GM23248 (cell line): Measurements from ENCODE around the gene IL36RN. TPM values are rescaled to one million over a fixed set of nuclear protein-coding genes. Genes with fewer than 3 reads are reported as not detected.

ENCODE experiments used
- DNase-seq: peaks from one replicate; pipeline ENCODE4 v3.0.0-alpha.2; 2015
- H2AFZ ChIP-seq: fragments of 200-600 bp; sonication (generic); 2 replicates; pipeline ENCODE4 v1.6.1; 2016; ENCODE audit warnings: antibody characterized with exemption
- H3F3A ChIP-seq: fragments of 200-600 bp; sonication (generic); 2 replicates; pipeline ENCODE4 v1.6.1; 2016; ENCODE audit warnings: mild to moderate bottlenecking, antibody characterized with exemption, mixed run types; ENCODE audit not compliant: insufficient read depth
- H3K27ac ChIP-seq: fragments of 200-600 bp; sonication (generic); 2 replicates; pipeline ENCODE4 v1.5.1; 2016; ENCODE audit warnings: mild to moderate bottlenecking
- H3K27me3 ChIP-seq: fragments of 200-600 bp; sonication (generic); replicated peaks from 2 replicates; pipeline ENCODE4 v1.6.1; 2016; ENCODE audit warnings: mild to moderate bottlenecking; ENCODE audit not compliant: insufficient read depth
- H3K36me3 ChIP-seq: fragments of 200-600 bp; sonication (generic); 2 replicates; pipeline ENCODE4 v1.6.1; 2016; ENCODE audit warnings: low read depth, mild to moderate bottlenecking
- H3K4me1 ChIP-seq: fragments of 200-600 bp; sonication (generic); 2 replicates; pipeline ENCODE4 v1.6.1; 2016; ENCODE audit warnings: mild to moderate bottlenecking; ENCODE audit not compliant: insufficient read depth
- H3K4me2 ChIP-seq: fragments of 200-600 bp; sonication (generic); one replicate; pipeline ENCODE4 v1.6.1; 2016; ENCODE audit warnings: mild to moderate bottlenecking; ENCODE audit not compliant: unreplicated experiment
- H3K4me3 ChIP-seq: fragments of 200-600 bp; sonication (generic); 2 replicates; pipeline ENCODE4 v1.5.1; 2016; ENCODE audit warnings: mild to moderate bottlenecking
- H3K79me2 ChIP-seq: fragments of 200-600 bp; sonication (generic); 2 replicates; pipeline ENCODE4 v1.6.1; 2016; ENCODE audit warnings: mild to moderate bottlenecking; ENCODE audit not compliant: insufficient read depth
- H3K9ac ChIP-seq: fragments of 200-600 bp; sonication (generic); 2 replicates; pipeline ENCODE4 v1.6.1; 2016; ENCODE audit warnings: mild to moderate bottlenecking
- H3K9me2 ChIP-seq: fragments of 200-600 bp; sonication (generic); 2 replicates; pipeline ENCODE4 v1.6.1; 2016; ENCODE audit warnings: mixed run types, mild to moderate bottlenecking, moderate library complexity; ENCODE audit not compliant: insufficient read depth
- H3K9me3 ChIP-seq: fragments of 200-600 bp; sonication (generic); one replicate; pipeline ENCODE4 v1.6.1; 2017; ENCODE audit warnings: low read depth
- H4K20me1 ChIP-seq: fragments of 200-600 bp; sonication (generic); 2 replicates; pipeline ENCODE4 v1.6.0; 2016; ENCODE audit not compliant: insufficient read depth
- EZH2 ChIP-seq: fragments of 200-600 bp; sonication (generic); IDR thresholded peaks from 2 replicates; pipeline ENCODE4 v1.6.1; 2018; ENCODE audit warnings: antibody characterized with exemption, mild to moderate bottlenecking; ENCODE audit not compliant: insufficient read depth, poor library complexity, severe bottlenecking
- EZH2phosphoT487 ChIP-seq: fragments of 200-600 bp; sonication (generic); IDR thresholded peaks from 2 replicates; pipeline ENCODE4 v1.6.1; 2018; ENCODE audit warnings: antibody characterized with exemption, moderate library complexity, mild to moderate bottlenecking, low read depth; ENCODE audit not compliant: insufficient read depth
- WGBS, 2 experiments: methylation state at CpG; one replicate each; pipeline ENCODE4 v1.1.6; 2015 to 2017; ENCODE audit warnings: low lambda C conversion rate in 2 of 2, low coverage in 1 of 2; ENCODE audit errors: missing lambda C conversion rate in 2 of 2; 5-methylcytosine and 5-hydroxymethylcytosine counted together
- in situ Hi-C: fragments of 300-500 bp; cut with MboI; formaldehyde crosslinking; loops from 2 replicates; pipeline ENCODE4 v1.15.0; 2020
- polyA plus RNA-seq: library from polyadenylated mRNA; unstranded; fragments of >200 nt; fragmentation: Nextera tagmentation; extraction: Ambion mirVana; gene quantifications from 2 replicates; pipeline ENCODE4 v1.2.1, GENCODE V29; 2016
- total RNA-seq: library from RNA; depleted of rRNA; stranded (reverse); fragments of >200 nt; shearing (Covaris generic); gene quantifications from 2 replicates; pipeline ENCODE4 v1.2.3, GENCODE V29; 2014

Gene IL36RN
- total and polyA plus RNA-seq, 2 experiments from 2014 or later: not detected

DNA sequence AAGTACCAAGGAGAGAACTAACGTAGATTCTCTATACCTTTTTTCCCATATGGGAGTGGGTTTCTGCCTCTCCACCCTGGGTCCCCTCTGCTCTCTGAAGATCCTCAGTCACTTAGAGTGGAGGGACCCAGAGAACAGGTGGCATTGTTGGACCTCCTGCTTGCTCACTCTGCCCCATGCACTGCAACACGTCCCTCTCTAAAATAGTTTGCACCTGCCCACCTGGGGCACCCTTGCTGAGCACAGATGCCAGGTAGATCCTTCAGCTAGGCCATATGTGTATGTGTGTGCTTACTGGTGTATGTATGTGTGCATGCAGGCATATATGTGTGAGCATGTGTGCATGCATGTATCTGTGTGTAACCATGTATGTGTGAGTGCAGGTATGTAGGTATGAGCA is 2.2 kb downstream of the IL36RN start:
- no peaks in the 10 kb centered on the region for H3K9me2 ChIP-seq
- H3K9ac ChIP-seq: no peak overlapping the region
- no peaks in the 10 kb centered on the region for H4K20me1 ChIP-seq
- WGBS, 2 experiments: 55 to 69% methylated on average over 2 of the region's 2 CpGs
- no peak overlapping the region for H2AFZ ChIP-seq
- H3K4me2 ChIP-seq: no peak overlapping the region
- DNase-seq: no peak
- H3K4me3 ChIP-seq: no peak overlapping the region
- no peaks in the 10 kb centered on the region for H3K79me2 ChIP-seq
- no peaks in the 10 kb centered on the region for H3K9me3 ChIP-seq
- no peak overlapping the region for H3K27ac ChIP-seq
- peaks cover 22% of the 10 kb centered on the region for H3K27me3 ChIP-seq
- H3F3A ChIP-seq: no peaks in the 10 kb centered on the region
- in situ Hi-C loops: no loop called here
- H3K36me3 ChIP-seq: no peaks in the 10 kb centered on the region
- TF ChIP-seq EZH2phosphoT487 (no peak), EZH2 (no peak)
- 0 out of 2 replicates have a peak, but pooled peaks cover 5% of the 10 kb centered on the region for H3K4me1 ChIP-seq

DNA sequence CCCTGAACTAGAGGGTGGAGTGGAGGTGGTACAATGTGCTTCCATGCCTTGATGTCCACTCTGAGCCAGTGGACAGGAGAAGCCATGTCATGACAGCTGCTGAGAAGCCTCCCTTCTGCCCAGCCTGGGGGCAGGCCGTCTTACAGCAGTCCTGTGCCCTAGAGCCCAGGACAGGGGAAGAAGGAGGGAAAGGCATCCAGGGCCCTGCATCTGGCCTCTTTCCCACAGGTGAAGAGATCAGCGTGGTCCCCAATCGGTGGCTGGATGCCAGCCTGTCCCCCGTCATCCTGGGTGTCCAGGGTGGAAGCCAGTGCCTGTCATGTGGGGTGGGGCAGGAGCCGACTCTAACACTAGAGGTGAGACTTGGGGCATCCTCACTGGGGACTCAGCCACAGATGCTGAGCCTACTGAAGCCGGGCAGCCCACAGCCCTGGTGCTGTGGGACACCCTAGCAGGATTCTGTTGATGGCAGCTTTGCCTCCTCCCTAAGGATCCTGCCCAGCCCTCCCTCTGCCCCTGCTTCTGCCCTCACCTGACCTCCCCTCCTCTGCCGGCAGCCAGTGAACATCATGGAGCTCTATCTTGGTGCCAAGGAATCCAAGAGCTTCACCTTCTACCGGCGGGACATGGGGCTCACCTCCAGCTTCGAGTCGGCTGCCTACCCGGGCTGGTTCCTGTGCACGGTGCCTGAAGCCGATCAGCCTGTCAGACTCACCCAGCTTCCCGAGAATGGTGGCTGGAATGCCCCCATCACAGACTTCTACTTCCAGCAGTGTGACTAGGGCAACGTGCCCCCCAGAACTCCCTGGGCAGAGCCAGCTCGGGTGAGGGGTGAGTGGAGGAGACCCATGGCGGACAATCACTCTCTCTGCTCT is 3.1 kb downstream of the IL36RN start:
- no peak for DNase-seq
- 59 to 60% methylated on average over 12 to 18 of the region's 18 CpGs for WGBS, 2 experiments
- Histone ChIP-seq H3K9me3 (no peaks in the 10 kb centered on the region), H3K79me2 (no peaks in the 10 kb centered on the region), H3K4me2 (no peak overlapping the region), H2AFZ (no peak overlapping the region), H3F3A (no peaks in the 10 kb centered on the region), H3K27ac (no peak overlapping the region), H3K9ac (no peak overlapping the region), H3K4me1 (0 out of 2 replicates have a peak, but pooled peaks cover 5% of the 10 kb centered on the region), H3K4me3 (no peak overlapping the region), H3K27me3 (peaks cover 22% of the 10 kb centered on the region), H3K9me2 (no peaks in the 10 kb centered on the region), H3K36me3 (no peaks in the 10 kb centered on the region), H4K20me1 (no peaks in the 10 kb centered on the region)
- in situ Hi-C loops: no loop called here
- TF ChIP-seq EZH2phosphoT487 (no peak), EZH2 (no peak)

DNA sequence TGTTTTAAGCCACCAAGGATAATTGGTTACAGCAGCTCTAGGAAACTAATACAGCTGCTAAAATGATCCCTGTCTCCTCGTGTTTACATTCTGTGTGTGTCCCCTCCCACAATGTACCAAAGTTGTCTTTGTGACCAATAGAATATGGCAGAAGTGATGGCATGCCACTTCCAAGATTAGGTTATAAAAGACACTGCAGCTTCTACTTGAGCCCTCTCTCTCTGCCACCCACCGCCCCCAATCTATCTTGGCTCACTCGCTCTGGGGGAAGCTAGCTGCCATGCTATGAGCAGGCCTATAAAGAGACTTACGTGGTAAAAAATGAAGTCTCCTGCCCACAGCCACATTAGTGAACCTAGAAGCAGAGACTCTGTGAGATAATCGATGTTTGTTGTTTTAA is 5.3 kb downstream of the IL36RN start:
- Histone ChIP-seq H4K20me1 (no peaks in the 10 kb centered on the region), H3K27me3 (peaks cover 15% of the 10 kb centered on the region), H3K4me2 (no peak overlapping the region), H3K9ac (no peak overlapping the region), H3K79me2 (no peaks in the 10 kb centered on the region), H3F3A (no peaks in the 10 kb centered on the region), H3K9me2 (no peaks in the 10 kb centered on the region), H3K27ac (no peak overlapping the region), H3K4me1 (peaks cover 16% of the 10 kb centered on the region), H2AFZ (no peak overlapping the region), H3K9me3 (no peaks in the 10 kb centered on the region), H3K4me3 (no peak overlapping the region), H3K36me3 (no peaks in the 10 kb centered on the region)
- no peak for DNase-seq
- 27 to 29% methylated on average over 5 of the region's 5 CpGs for WGBS, 2 experiments
- TF ChIP-seq EZH2 (no peak), EZH2phosphoT487 (no peak)
- in situ Hi-C loops: no loop called here

DNA sequence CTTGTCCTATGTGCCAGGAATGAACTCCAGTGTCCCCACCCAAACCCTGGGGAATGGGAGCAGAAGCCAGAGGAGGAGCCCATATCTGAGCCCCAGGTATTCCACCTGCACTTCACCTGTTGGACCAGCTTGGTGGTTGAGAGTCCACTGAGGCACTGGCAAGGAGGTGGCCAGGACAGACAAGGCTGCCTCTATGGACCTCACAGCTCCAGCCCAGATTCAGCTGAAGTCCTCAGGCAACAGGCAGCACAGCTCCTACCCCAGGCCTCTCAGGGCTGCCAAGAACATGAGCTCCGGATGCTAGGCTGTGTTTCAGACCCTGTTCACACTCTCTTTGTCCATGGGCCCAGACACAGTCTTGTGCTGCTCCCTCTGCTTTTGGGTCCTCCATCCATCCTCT is 5.9 kb downstream of the IL36RN start:
- no peak for DNase-seq
- Histone ChIP-seq H3K79me2 (no peaks in the 10 kb centered on the region), H3K4me1 (peaks cover 22% of the 10 kb centered on the region), H3K9ac (no peak overlapping the region), H3K4me2 (no peak overlapping the region), H3F3A (peaks cover 5% of the 10 kb centered on the region; the same call in 1 of the 2 replicates), H3K4me3 (no peak overlapping the region), H3K27ac (no peak overlapping the region), H2AFZ (no peak overlapping the region), H4K20me1 (no peaks in the 10 kb centered on the region), H3K36me3 (no peaks in the 10 kb centered on the region), H3K9me2 (no peaks in the 10 kb centered on the region), H3K9me3 (no peaks in the 10 kb centered on the region), H3K27me3 (peaks cover 14% of the 10 kb centered on the region)
- in situ Hi-C loops: no loop called here
- WGBS, 2 experiments: 19 to 40% methylated on average over 1 of the region's 1 CpG
- no peak for TF ChIP-seq EZH2phosphoT487
- TF ChIP-seq EZH2: no peak
